ENCODE measurements around the gene NOLC1. TPM values are rescaled to one million over a fixed set of nuclear protein-coding genes. Genes with fewer than 3 reads are reported as not detected.

Gene NOLC1
- total and polyA plus RNA-seq, 2 of the 13 experiments (the other 11 are each of a cell fraction or from before 2014, with no cell fraction given): 50.6 to 81.0 TPM

DNA sequence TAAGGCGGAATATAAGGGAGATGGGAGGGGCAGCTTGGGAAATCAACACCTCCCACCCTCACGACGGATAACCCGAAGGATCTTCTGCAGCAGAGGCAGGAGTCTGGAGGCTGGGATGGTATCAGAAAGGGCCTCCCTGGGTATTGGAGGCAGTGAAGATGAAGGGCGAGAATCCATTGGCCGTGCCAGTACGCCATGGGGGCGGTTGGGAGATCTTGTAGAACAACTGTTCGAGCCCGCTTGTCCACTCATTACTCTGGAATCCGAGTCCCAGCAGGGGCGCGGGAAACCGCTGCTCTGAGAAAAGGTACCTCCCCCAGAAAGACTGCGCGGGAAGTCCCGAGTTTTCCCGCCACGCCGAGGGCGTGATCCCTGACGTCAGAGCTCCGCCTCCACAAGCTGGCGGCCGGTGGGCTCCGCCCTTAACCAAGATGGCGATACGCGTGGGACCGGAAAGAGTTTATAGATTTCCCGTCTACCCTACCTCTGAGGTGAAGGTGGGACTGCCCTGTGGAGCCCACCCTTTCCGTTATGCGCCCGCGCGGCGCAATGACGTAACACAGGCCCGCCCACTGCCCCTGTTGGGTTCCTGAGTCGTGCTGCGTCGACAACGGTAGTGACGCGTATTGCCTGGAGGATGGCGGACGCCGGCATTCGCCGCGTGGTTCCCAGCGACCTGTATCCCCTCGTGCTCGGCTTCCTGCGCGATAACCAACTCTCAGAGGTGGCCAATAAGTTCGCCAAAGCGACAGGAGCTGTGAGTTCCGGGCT, at the start of gene NOLC1 (continued):
- TF ChIP-seq, protein P1, sequence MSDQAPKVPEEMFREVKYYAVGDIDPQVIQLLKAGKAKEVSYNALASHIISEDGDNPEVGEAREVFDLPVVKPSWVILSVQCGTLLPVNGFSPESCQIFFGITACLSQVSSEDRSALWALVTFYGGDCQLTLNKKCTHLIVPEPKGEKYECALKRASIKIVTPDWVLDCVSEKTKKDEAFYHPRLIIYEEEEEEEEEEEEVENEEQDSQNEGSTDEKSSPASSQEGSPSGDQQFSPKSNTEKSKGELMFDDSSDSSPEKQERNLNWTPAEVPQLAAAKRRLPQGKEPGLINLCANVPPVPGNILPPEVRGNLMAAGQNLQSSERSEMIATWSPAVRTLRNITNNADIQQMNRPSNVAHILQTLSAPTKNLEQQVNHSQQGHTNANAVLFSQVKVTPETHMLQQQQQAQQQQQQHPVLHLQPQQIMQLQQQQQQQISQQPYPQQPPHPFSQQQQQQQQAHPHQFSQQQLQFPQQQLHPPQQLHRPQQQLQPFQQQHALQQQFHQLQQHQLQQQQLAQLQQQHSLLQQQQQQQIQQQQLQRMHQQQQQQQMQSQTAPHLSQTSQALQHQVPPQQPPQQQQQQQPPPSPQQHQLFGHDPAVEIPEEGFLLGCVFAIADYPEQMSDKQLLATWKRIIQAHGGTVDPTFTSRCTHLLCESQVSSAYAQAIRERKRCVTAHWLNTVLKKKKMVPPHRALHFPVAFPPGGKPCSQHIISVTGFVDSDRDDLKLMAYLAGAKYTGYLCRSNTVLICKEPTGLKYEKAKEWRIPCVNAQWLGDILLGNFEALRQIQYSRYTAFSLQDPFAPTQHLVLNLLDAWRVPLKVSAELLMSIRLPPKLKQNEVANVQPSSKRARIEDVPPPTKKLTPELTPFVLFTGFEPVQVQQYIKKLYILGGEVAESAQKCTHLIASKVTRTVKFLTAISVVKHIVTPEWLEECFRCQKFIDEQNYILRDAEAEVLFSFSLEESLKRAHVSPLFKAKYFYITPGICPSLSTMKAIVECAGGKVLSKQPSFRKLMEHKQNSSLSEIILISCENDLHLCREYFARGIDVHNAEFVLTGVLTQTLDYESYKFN (CRISPR knock-in tag; conservative IDR thresholded peaks at IDR 0.05): peak; percentile 50; the same call in 1 of the 2 replicates
- TF ChIP-seq, protein P2, sequence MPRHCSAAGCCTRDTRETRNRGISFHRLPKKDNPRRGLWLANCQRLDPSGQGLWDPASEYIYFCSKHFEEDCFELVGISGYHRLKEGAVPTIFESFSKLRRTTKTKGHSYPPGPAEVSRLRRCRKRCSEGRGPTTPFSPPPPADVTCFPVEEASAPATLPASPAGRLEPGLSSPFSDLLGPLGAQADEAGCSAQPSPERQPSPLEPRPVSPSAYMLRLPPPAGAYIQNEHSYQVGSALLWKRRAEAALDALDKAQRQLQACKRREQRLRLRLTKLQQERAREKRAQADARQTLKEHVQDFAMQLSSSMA (CRISPR knock-in tag; IDR thresholded peaks at IDR 0.05): peak; percentile 47; the same call in 1 of the 2 replicates
- TF ChIP-seq, protein P3, sequence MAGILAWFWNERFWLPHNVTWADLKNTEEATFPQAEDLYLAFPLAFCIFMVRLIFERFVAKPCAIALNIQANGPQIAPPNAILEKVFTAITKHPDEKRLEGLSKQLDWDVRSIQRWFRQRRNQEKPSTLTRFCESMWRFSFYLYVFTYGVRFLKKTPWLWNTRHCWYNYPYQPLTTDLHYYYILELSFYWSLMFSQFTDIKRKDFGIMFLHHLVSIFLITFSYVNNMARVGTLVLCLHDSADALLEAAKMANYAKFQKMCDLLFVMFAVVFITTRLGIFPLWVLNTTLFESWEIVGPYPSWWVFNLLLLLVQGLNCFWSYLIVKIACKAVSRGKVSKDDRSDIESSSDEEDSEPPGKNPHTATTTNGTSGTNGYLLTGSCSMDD (CRISPR knock-in tag; IDR thresholded peaks at IDR 0.05): no peak
- peak; percentile 69; the same call in 1 of the 2 replicates for TF ChIP-seq ZNF343 (CRISPR knock-in tag; IDR thresholded peaks at IDR 0.05)
- TF ChIP-seq ZBTB20 (CRISPR knock-in tag; IDR thresholded peaks at IDR 0.05; ENCODE audit: borderline replicate concordance, low read depth): no peak
- no peak for TF ChIP-seq NR2F2 (IDR thresholded peaks at IDR 0.05; ENCODE audit: borderline replicate concordance, low read depth)
- TF ChIP-seq ZNF646 (CRISPR knock-in tag; IDR thresholded peaks at IDR 0.05): no peak
- TF ChIP-seq GZF1 (CRISPR knock-in tag; IDR thresholded peaks at IDR 0.05): 0 out of 2 replicates have a peak, but pooled peaks have one; percentile 19
- peak; percentile 94 for TF ChIP-seq SNAPC2 (CRISPR knock-in tag; IDR thresholded peaks at IDR 0.05)
- peak; percentile 75; the same call in 1 of the 2 replicates for TF ChIP-seq STAT5B (CRISPR knock-in tag; IDR thresholded peaks at IDR 0.05)
- no peak for TF ChIP-seq EZH2 (conservative IDR thresholded peaks at IDR 0.05; ENCODE audit: low read depth, low read length)
- peak; percentile 90 for TF ChIP-seq ETV5 (CRISPR knock-in tag; IDR thresholded peaks at IDR 0.05; ENCODE audit: borderline replicate concordance)
- TF ChIP-seq KDM5A (IDR thresholded peaks at IDR 0.05; ENCODE audit: borderline replicate concordance, low read length): peak; percentile 89
- TF ChIP-seq SRY (CRISPR knock-in tag; IDR thresholded peaks at IDR 0.05): peak; percentile 80; the same call in 1 of the 2 replicates
- TF ChIP-seq ZNF484 (CRISPR knock-in tag; IDR thresholded peaks at IDR 0.05; ENCODE audit: borderline replicate concordance, low read depth): no peak
- 0 out of 2 replicates have a peak, but pooled peaks have one; percentile 35 for TF ChIP-seq ZNF12 (CRISPR knock-in tag; IDR thresholded peaks at IDR 0.05)
- no peak for TF ChIP-seq BCL6 (CRISPR knock-in tag; IDR thresholded peaks at IDR 0.05)

Data from HepG2 (cell line).